Mesodermal cell (in vitro differentiated cells): ENCODE data around the gene PHF23.
A peak's percentile ranks its signal among the peaks of the same experiment; 100 is the strongest.

Experiments used
- H3K27ac ChIP-seq: 2 replicates; pipeline ENCODE4 v1.7.0; 2013; ENCODE audit warnings: mild to moderate bottlenecking, low read depth, low read length, moderate library complexity; ENCODE audit not compliant: severe bottlenecking
- H3K36me3 ChIP-seq: 2 replicates; pipeline ENCODE4 v1.7.1; 2013; ENCODE audit warnings: mild to moderate bottlenecking, low read length, moderate library complexity; ENCODE audit not compliant: control insufficient read depth, insufficient read depth
- H3K4me1 ChIP-seq: one replicate; pipeline ENCODE4 v1.7.1; 2013; ENCODE audit warnings: mild to moderate bottlenecking, low read length; ENCODE audit not compliant: insufficient read depth, control insufficient read depth, poor library complexity, severe bottlenecking
- H3K4me3 ChIP-seq: 2 replicates; pipeline ENCODE4 v1.7.0; 2013; ENCODE audit warnings: low read length, control low read depth, mild to moderate bottlenecking; ENCODE audit not compliant: insufficient read depth, poor library complexity, severe bottlenecking; ENCODE audit errors: extremely low read depth
- H3K9me3 ChIP-seq: 2 replicates; pipeline ENCODE4 v1.7.1; 2013; ENCODE audit warnings: mild to moderate bottlenecking, low read length, moderate library complexity; ENCODE audit not compliant: control insufficient read depth
- WGBS, 2 experiments: methylation state at CpG; one replicate each; pipeline ENCODE4 v1.1.5; 2013; ENCODE audit warnings: missing lambda C conversion rate in 2 of 2; ENCODE audit not compliant: insufficient coverage in 2 of 2; 5-methylcytosine and 5-hydroxymethylcytosine counted together

PHF23 gene

DNA sequence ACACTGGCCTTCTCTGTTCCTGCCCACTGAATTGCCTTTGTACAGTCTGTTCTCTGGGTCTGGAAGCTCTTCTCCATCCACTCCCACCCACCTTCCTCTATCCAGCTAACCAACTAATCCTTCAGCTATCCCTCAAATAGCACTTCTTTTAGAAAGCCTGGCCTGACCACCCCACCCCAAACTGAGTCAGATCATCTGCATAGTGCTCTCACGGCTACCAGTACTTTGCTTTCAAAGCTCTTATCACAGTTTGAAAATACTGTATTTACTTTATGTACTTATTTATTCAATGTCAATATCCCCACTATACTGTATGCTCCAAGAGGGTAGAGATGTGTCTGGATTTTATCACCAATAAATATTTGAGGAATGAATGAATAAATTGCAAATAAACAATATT is 27.5 kb upstream of the PHF23 start:
- H3K27ac ChIP-seq, result no peak overlapping the region
- no peaks in the 10 kb centered on the region for H3K9me3 ChIP-seq
- H3K36me3 ChIP-seq, result no peaks in the 10 kb centered on the region
- H3K4me1 ChIP-seq, result peaks cover 7% of the 10 kb centered on the region
- H3K4me3 ChIP-seq, result no peak overlapping the region
- no CpG with 5 or more reads among the region's 1 CpG for WGBS, 2 experiments

DNA sequence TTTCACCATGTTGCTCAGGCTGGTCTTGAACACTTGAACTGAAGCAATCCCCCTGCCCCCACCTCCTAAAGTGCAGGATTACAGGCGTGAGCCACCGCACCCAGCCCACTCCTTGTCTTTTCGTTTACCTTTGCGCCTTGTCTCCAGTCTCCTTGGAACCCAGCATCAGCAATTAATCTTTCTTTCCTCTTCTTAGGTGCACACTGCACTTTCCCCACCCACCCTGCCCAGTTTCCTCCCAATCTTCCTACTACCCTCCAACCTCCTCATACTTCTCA is 24.5 kb upstream of the PHF23 start:
- WGBS, 2 experiments, result 63 to 67% methylated on average over 4 of the region's 4 CpGs
- Histone ChIP-seq H3K27ac (no peak overlapping the region), H3K36me3 (peaks cover 15% of the 10 kb centered on the region), H3K9me3 (no peaks in the 10 kb centered on the region), H3K4me1 (peaks cover 7% of the 10 kb centered on the region), H3K4me3 (no peak overlapping the region)

DNA sequence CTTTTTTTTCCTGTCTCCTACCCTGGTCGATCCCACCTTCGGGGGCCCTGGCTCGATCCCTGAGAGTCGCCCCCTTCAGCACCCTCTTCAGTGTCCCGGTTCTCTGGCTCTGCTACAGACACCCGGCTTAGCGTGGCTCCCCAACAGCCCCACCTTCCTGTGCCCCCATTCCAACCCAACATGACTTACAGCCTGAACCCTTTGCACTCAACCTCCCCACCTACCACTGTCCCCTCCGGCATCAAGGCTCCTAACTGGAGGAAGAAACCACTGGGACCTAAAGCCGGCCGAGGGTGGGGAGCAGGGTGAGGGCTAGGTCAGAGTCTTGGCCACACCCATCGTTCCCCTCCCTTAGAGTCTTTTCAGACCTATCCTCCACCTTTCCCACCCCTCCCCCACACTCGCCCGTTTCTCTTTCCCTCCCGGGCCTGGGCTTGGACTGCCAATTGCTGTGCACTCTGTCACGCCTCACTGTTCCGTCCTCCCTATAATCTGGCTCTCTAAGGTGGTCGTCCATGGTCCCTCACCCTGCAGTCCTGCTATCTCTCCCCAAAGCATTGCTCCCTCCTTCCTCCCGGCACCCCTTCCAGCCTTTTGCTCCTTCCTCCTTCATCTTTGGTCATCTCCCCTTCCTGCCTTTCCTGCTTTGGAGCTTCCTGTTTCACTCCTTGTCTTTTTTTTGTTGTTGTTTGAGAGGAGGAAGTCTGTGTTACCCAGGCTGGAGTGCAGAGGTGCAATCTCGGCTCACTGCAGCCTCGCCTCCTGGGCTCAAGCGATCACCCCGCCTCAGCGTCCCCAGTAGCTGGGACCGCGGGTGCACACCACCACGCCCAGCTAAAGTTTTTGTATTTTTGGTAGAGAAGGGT is 23.9 kb upstream of the PHF23 start:
- H3K9me3 ChIP-seq, result no peaks in the 10 kb centered on the region
- no peak overlapping the region for H3K27ac ChIP-seq
- H3K4me1 ChIP-seq, result peaks cover 7% of the 10 kb centered on the region
- 20% methylated on average over 16 to 21 of the region's 26 CpGs for WGBS, 2 experiments
- peaks cover 20% of the 10 kb centered on the region for H3K36me3 ChIP-seq
- H3K4me3 ChIP-seq, result peak overlapping the region; percentile 37

DNA sequence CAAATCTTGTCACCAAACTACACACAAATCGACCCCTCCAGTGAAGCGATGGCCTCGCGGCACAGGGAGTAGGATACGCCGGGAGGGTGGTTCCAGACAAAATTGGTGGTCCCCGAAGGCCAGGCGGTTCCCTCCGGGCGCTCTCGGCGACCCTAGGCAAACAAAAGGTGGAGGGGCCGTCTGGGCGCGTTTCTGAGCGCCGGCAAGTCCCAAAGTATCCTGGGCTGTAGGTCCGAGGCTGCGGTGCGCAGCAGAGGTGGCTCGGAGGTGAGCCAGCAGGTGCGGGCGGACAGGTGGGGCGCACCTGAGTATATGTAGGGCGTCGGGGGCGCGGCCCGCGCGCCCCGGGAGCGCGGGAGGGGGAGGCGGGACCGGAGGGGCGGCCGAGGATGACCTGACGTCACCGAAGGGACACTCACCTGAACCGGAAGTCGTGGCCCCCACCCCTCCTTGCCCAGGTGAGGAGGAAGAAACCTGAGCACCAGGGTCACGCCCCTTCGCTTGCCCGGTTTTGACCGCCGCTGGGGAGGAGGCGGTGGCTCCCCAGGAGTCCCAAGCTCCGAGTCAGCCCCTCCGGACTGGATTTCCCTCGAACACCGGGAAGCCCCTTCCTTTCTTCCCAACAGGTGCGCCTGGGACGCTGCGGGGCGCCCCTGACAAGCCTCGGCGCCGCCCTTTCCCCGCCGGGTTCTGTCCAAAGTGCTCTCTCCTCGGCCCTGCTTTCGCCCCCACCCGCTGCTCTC is 23.1 kb upstream of the PHF23 start, which contains the start of gene CLDN7:
Gene CLDN7 (minus strand): TSS at position 287 of the 743 bp plus-strand sequence. CDS start 435 bp downstream, outside the sequence.
- Histone ChIP-seq H3K4me1 (peaks cover 7% of the 10 kb centered on the region), H3K36me3 (peaks cover 27% of the 10 kb centered on the region), H3K9me3 (no peaks in the 10 kb centered on the region), H3K4me3 (peak within 1 kb of the TSS; percentile 37), H3K27ac (no peak within 1 kb of the TSS)
- 5 to 6% methylated on average over 39 to 64 of the region's 64 CpGs for WGBS, 2 experiments

DNA sequence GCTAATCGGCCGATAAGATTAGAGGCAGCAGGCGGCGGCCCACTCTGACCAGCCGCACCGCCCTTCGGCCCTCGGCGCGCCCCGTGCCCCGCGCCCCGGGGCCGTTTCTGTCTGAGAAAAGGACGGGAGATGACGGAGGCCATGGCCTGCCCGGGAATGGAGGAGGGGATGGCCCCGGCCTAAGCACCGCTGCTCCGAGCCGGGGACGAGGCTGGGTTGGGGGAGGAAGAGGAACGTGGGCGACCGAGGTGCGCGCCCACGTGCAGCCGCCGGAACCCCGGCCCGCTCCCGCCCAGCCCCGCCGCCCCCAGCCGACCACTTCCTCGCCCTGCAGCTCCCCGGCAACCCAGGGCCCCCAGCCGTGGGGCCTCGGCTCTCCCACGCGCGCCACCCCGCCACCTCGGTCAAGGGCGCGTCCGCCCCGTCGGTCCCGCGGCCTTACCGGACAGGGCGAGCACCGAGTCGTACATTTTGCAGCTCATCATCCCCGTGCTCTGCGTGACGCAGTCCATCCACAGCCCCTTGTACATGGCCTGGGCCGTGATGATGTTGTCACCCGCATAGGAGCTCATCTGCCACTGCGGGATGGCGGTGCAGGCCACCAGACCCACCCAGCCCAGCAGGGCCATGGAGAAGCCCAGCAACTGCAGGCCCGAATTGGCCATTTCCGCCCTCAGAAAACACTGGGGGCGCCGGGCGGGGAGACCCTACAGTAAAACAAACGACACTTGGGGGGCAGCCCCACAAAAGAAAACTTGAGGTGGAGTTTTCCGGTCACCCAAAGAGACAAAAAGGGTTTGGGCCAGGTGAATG is 22.3 kb upstream of the PHF23 start:
- peaks cover 7% of the 10 kb centered on the region for H3K4me1 ChIP-seq
- WGBS, 2 experiments, result 11 to 22% methylated on average over 54 to 55 of the region's 71 CpGs
- H3K9me3 ChIP-seq, result no peaks in the 10 kb centered on the region
- peaks cover 35% of the 10 kb centered on the region for H3K36me3 ChIP-seq
- H3K27ac ChIP-seq, result no peak overlapping the region
- H3K4me3 ChIP-seq, result peak overlapping the region; percentile 37

DNA sequence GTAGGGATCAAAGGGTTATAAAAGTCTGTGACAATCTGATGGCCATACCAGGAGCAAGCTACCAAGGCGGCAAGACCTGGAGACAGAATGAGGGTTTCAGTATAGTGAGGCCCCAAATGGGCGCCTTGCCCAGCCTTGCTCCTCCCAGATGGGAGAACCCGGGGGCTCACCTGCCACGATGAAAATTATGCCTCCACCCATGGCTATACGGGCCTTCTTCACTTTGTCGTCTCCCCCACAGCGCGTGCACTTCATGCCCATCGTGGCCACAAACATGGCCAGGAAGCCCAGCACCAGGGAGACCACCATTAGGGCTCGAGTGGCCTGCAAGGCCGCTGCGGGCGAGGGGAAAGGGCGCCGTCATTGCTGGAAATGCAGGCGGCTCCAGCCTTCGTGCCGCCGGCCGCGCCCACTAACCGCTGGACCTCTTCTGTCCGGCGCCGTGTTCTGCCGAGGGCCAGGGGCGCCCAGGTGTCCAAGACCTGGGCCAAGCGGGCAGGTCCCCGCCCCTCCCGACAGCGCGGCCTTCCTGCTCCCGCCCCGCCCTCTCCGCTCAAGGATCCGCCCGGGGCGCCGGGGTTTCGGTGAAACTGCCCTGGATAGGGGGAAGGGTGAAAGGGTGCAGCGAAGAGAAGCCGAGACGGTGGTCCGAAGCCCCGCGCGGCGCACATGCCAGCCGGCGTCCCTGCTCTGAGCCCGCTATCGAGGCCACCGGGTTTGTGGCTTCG is 21.6 kb upstream of the PHF23 start:
- H3K4me1 ChIP-seq, result peaks cover 7% of the 10 kb centered on the region
- no peak overlapping the region for H3K27ac ChIP-seq
- peak overlapping the region; percentile 37 for H3K4me3 ChIP-seq
- WGBS, 2 experiments, result 18 to 20% methylated on average over 43 to 44 of the region's 54 CpGs
- H3K36me3 ChIP-seq, result peaks cover 42% of the 10 kb centered on the region
- no peaks in the 10 kb centered on the region for H3K9me3 ChIP-seq

DNA sequence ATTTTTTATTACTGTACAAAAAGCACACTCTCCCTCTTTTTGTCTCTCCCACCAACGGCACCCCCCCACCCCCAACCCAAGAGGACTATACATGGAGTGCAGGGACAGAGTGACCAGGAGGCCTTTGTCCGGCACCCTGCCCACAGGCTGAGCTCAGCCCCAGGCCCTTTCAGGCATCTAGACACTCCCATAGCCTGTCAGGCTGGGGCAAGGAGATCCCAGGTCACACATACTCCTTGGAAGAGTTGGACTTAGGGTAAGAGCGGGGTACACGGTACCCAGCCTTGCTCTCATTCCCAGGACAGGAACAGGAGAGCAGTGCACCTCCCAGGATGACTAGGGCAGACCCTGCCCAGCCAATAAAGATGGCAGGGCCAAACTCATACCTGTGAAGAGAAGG is 20.9 kb upstream of the PHF23 start:
- Histone ChIP-seq H3K4me1 (peaks cover 7% of the 10 kb centered on the region), H3K27ac (no peak overlapping the region), H3K4me3 (no peak overlapping the region), H3K36me3 (peaks cover 49% of the 10 kb centered on the region), H3K9me3 (no peaks in the 10 kb centered on the region)
- WGBS, 2 experiments, result 96 to 100% methylated on average over 1 to 2 of the region's 4 CpGs

DNA sequence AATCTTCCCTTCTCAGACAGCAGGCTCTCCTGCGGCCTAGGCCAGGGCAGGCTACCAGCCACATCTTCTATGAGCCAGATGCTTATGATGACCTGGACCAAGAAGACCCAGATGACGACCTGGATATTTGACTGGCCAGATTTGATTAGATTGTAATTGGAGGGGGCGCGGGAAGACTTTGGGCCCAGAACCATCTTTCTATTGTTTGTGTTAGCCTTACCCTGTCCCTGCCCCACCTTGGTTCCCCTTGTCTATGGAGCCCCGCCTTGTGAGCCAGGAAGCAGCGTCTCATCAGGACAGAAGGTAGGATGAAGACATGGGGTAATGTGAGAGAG is 20.3 kb upstream of the PHF23 start:
- Histone ChIP-seq H3K4me1 (peaks cover 7% of the 10 kb centered on the region), H3K4me3 (no peak overlapping the region), H3K36me3 (peaks cover 55% of the 10 kb centered on the region), H3K27ac (no peak overlapping the region), H3K9me3 (no peaks in the 10 kb centered on the region)
- 100% methylated on average over 2 of the region's 6 CpGs for WGBS, 2 experiments

DNA sequence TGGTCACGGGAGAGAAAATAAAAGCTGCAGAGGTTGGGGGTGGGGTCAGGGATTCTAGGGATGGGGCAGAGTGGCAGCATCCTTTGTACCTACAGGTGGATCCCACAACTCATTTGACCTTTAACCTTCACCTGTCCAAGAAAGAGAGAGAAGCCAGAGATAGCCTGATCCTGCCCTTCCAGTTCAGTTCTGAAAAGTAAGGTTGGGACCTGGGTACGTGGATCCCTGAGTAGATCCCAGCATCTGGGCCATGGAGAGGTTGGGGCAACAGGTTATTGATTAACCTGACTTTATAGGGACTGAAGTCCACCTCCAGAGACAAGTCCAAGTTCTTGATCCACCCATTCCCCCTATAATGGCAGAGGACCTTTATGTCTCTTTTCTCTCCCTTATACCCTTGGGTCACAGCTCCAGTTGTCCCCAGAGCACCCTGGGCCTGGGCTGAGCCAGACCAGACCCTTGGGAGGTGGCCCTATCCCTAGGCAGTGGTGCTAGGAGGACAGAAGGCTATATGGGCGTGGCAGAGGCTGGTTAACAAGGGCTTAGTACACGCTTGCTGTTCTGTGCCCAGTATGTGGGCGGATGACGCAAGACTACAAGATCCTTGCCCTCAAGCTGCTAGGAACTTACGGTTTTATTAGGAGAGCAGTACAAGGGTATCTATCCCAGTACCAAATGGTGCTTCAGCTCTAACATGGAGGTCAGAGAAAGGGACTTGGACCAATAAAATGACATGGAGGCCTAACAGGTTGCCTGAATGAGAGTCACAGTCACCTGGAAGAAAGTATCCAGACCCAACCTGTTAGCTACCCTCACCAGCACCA is 19.7 kb upstream of the PHF23 start:
- Histone ChIP-seq H3K4me3 (no peak overlapping the region), H3K36me3 (peaks cover 61% of the 10 kb centered on the region), H3K4me1 (peaks cover 7% of the 10 kb centered on the region), H3K27ac (no peak overlapping the region), H3K9me3 (no peaks in the 10 kb centered on the region)
- 98 to 100% methylated on average over 7 of the region's 7 CpGs for WGBS, 2 experiments
